C4-2B (cell line): ENCODE results near the gene PRUNE2.

ENCODE experiments used
- H3K27ac ChIP-seq: fragments of 450-650 bp; 2 replicates; pipeline ENCODE4 v1.5.1; 2017
- CTCF ChIP-seq: fragments of 450-650 bp; conservative IDR thresholded peaks from 2 replicates; pipeline ENCODE4 v1.5.1; 2017; ENCODE audit warnings: mild to moderate bottlenecking
- ZFX ChIP-seq: fragments of 450-650 bp; IDR thresholded peaks from 2 replicates; pipeline ENCODE4 v1.6.1; 2017

PRUNE2 gene

GRCh38 chr9:76713381-76713780, 192.5 kb downstream of the PRUNE2 start:
- no peak for TF ChIP-seq CTCF
- TF ChIP-seq ZFX: no peak
- no peak overlapping the region for H3K27ac ChIP-seq

GRCh38 chr9:76709020-76709419, 196.9 kb downstream of the PRUNE2 start:
- no peak overlapping the region for H3K27ac ChIP-seq
- TF ChIP-seq CTCF: no peak
- no peak for TF ChIP-seq ZFX

GRCh38 chr9:76707510-76707909, 198.4 kb downstream of the PRUNE2 start:
- H3K27ac ChIP-seq: no peak overlapping the region
- TF ChIP-seq ZFX: no peak
- TF ChIP-seq CTCF: no peak

- peak overlapping the region; percentile 23 for H3K27ac ChIP-seq
- TF ChIP-seq ZFX (no peak), CTCF (peak; percentile 73)
Measured at GRCh38 chr9:76704593-76705204, 201.2 kb downstream of the PRUNE2 start.

- TF ChIP-seq CTCF: no peak
- TF ChIP-seq ZFX: no peak
- no peak overlapping the region for H3K27ac ChIP-seq
Measured at GRCh38 chr9:76703270-76703669, 202.6 kb downstream of the PRUNE2 start.

GRCh38 chr9:76701441-76702039, 204.4 kb downstream of the PRUNE2 start:
- no peak overlapping the region for H3K27ac ChIP-seq
- no peak for TF ChIP-seq CTCF
- no peak for TF ChIP-seq ZFX

GRCh38 chr9:76700916-76701315, 205.0 kb downstream of the PRUNE2 start:
- no peak overlapping the region for H3K27ac ChIP-seq
- no peak for TF ChIP-seq CTCF
- TF ChIP-seq ZFX: no peak
